ENCODE data around the gene ASXL3.

GRCh38 chr18:33708876-33709275 is 130.9 kb downstream of the ASXL3 start:
- TF ChIP-seq CTCF (IDR thresholded peaks at IDR 0.05) (no peak), POLR2AphosphoS5 (IDR thresholded peaks at IDR 0.05) (no peak)

Measured in upper lobe of left lung (tissue), 4 donors.